OCI-LY1 (cell line): ENCODE results near the gene FAF1.

Experiments
- H2AFZ ChIP-seq: fragments of 200-600 bp; sonication (generic), shearing (Covaris generic); 2 replicates; pipeline ENCODE4 v1.6.0; 2014; ENCODE audit warnings: antibody characterized with exemption, mild to moderate bottlenecking, low read length
- H3F3A ChIP-seq: fragments of 200-600 bp; sonication (generic), shearing (Covaris generic); 2 replicates; pipeline ENCODE4 v1.6.0; 2014; ENCODE audit warnings: mild to moderate bottlenecking, antibody characterized with exemption, low read length, moderate library complexity; ENCODE audit not compliant: insufficient read depth
- H3K27ac ChIP-seq: fragments of 200-600 bp; sonication (generic); 2 replicates; pipeline ENCODE4 v1.5.1; 2014; ENCODE audit warnings: low read length, mixed run types, mild to moderate bottlenecking, low read depth; ENCODE audit not compliant: poor library complexity, severe bottlenecking
- H3K27me3 ChIP-seq: fragments of 200-600 bp; sonication (generic); 2 replicates; pipeline ENCODE4 v1.6.0; 2014; ENCODE audit warnings: antibody characterized with exemption, mild to moderate bottlenecking, low read length, moderate library complexity; ENCODE audit not compliant: insufficient read depth
- H3K36me3 ChIP-seq: fragments of 200-600 bp; sonication (generic); 2 replicates; pipeline ENCODE4 v1.6.1; 2014; ENCODE audit warnings: mild to moderate bottlenecking, antibody characterized with exemption, low read length, moderate library complexity, mixed read lengths; ENCODE audit not compliant: insufficient read depth
- H3K4me1 ChIP-seq: fragments of 200-600 bp; sonication (generic); 2 replicates; pipeline ENCODE4 v1.5.1; 2014; ENCODE audit warnings: mild to moderate bottlenecking, low read length, moderate library complexity; ENCODE audit not compliant: insufficient read depth, severe bottlenecking
- H3K4me2 ChIP-seq: fragments of 200-600 bp; sonication (generic), shearing (Covaris generic); 2 replicates; pipeline ENCODE4 v1.6.1; 2014; ENCODE audit warnings: low read length
- H3K4me3 ChIP-seq: fragments of 200-600 bp; sonication (generic); 2 replicates; pipeline ENCODE4 v1.5.1; 2014; ENCODE audit warnings: low read length, low read depth, mild to moderate bottlenecking, mixed read lengths; ENCODE audit not compliant: poor library complexity, severe bottlenecking
- H3K79me2 ChIP-seq: fragments of 200-600 bp; shearing (Covaris generic); 2 replicates; pipeline ENCODE4 v1.6.1; 2016; ENCODE audit warnings: mixed run types, low read length, mixed read lengths; ENCODE audit not compliant: insufficient read depth
- H3K9ac ChIP-seq: fragments of 200-600 bp; sonication (generic), shearing (Covaris generic); 2 replicates; pipeline ENCODE4 v1.6.1; 2014; ENCODE audit warnings: mild to moderate bottlenecking, low read length, mixed read lengths
- H3K9me2 ChIP-seq: fragments of 200-600 bp; sonication (generic), shearing (Covaris generic); 2 replicates; pipeline ENCODE4 v1.6.1; 2014; ENCODE audit warnings: low read depth, mild to moderate bottlenecking, low read length, mixed read lengths
- H3K9me3 ChIP-seq: fragments of 200-600 bp; shearing (Covaris generic); 2 replicates; pipeline ENCODE4 v1.6.1; 2014; ENCODE audit warnings: low read length, mixed read lengths
- H4K20me1 ChIP-seq: fragments of 200-600 bp; sonication (generic), shearing (Covaris generic); 2 replicates; pipeline ENCODE4 v1.6.0; 2016; ENCODE audit warnings: mild to moderate bottlenecking, low read length; ENCODE audit not compliant: insufficient read depth
- CTCF ChIP-seq: fragments of 200-600 bp; sonication (generic), shearing (Covaris generic); IDR thresholded peaks from 2 replicates; pipeline ENCODE4 v1.5.1; 2017; ENCODE audit warnings: mild to moderate bottlenecking, antibody characterized with exemption, low read length, moderate library complexity, mixed read lengths
- EZH2 ChIP-seq: fragments of 200-600 bp; sonication (generic), shearing (Covaris generic); IDR thresholded peaks from 2 replicates; pipeline ENCODE4 v1.8.0; 2017; ENCODE audit warnings: borderline replicate concordance, mixed run types, mild to moderate bottlenecking, antibody characterized with exemption, low read length, moderate library complexity, mixed read lengths

Gene FAF1

GRCh38 chr1:50793521-50793920 lies 166.5 kb downstream of the FAF1 start:
- Histone ChIP-seq H3K9me2 (no peaks in the 10 kb centered on the region), H3K79me2 (no peaks in the 10 kb centered on the region), H3K9me3 (no peaks in the 10 kb centered on the region), H3K27me3 (no peaks in the 10 kb centered on the region), H2AFZ (no peak overlapping the region), H3K9ac (no peak overlapping the region), H3F3A (no peaks in the 10 kb centered on the region), H3K36me3 (peaks cover under 1% of the 10 kb centered on the region; the same call in 1 of the 2 replicates), H4K20me1 (no peaks in the 10 kb centered on the region), H3K27ac (no peak overlapping the region), H3K4me2 (no peak overlapping the region), H3K4me3 (no peak overlapping the region), H3K4me1 (no peaks in the 10 kb centered on the region)
- TF ChIP-seq EZH2: no peak
- TF ChIP-seq CTCF: no peak

- no peak overlapping the region for H3K9ac ChIP-seq
- H3K27me3 ChIP-seq: no peaks in the 10 kb centered on the region
- no peaks in the 10 kb centered on the region for H4K20me1 ChIP-seq
- H3F3A ChIP-seq: no peaks in the 10 kb centered on the region; the same call in 1 of the 2 replicates
- no peaks in the 10 kb centered on the region for H3K9me3 ChIP-seq
- peaks cover 14% of the 10 kb centered on the region; the same call in 1 of the 2 replicates for H3K79me2 ChIP-seq
- H3K4me2 ChIP-seq: no peak overlapping the region
- H3K9me2 ChIP-seq: no peaks in the 10 kb centered on the region
- TF ChIP-seq EZH2 (no peak), CTCF (no peak)
- no peak overlapping the region for H3K27ac ChIP-seq
- H3K4me1 ChIP-seq: no peaks in the 10 kb centered on the region
- no peak overlapping the region for H2AFZ ChIP-seq
- peaks cover 47% of the 10 kb centered on the region; the same call in 1 of the 2 replicates for H3K36me3 ChIP-seq
- no peak overlapping the region for H3K4me3 ChIP-seq
These were observed 172.8 kb downstream of the FAF1 start for GRCh38 chr1:50787266-50787665.

GRCh38 chr1:50783286-50783685 lies 176.8 kb downstream of the FAF1 start:
- no peaks in the 10 kb centered on the region for H3K27me3 ChIP-seq
- peaks cover 18% of the 10 kb centered on the region for H3K79me2 ChIP-seq
- no peak overlapping the region for H2AFZ ChIP-seq
- H3K9me2 ChIP-seq: no peaks in the 10 kb centered on the region
- no peaks in the 10 kb centered on the region; the same call in 1 of the 2 replicates for H3F3A ChIP-seq
- no peak for TF ChIP-seq EZH2
- TF ChIP-seq CTCF: no peak
- H3K9me3 ChIP-seq: no peaks in the 10 kb centered on the region
- H3K4me2 ChIP-seq: no peak overlapping the region
- H4K20me1 ChIP-seq: no peaks in the 10 kb centered on the region
- H3K9ac ChIP-seq: no peak overlapping the region
- H3K4me1 ChIP-seq: peaks cover 10% of the 10 kb centered on the region
- no peak overlapping the region for H3K27ac ChIP-seq
- H3K36me3 ChIP-seq: peaks cover 68% of the 10 kb centered on the region; the same call in 1 of the 2 replicates
- no peak overlapping the region for H3K4me3 ChIP-seq
